Caco-2 (cell line): ENCODE measurements around the gene ABCG4. TPM values are rescaled to one million over a fixed set of nuclear protein-coding genes. Genes with fewer than 3 reads are reported as not detected.

Experiments used
- BruUV-seq: library from RNA; stranded (reverse); fragments of 400-500 nt; replicated peaks from 2 replicates; lab custom pipeline; 2021; lab: Mats Ljungman, UMichigan
- CTCF ChIA-PET: fragments of 300-600 bp; sonication (Branson Sonifier 250); formaldehyde crosslinking; loops from one replicate; lab custom pipeline; 2022; ENCODE audit warnings: antibody characterized with exemption; lab: Charles Lee
- POLR2A ChIA-PET: fragments of 300-600 bp; sonication (Branson Sonifier 250); formaldehyde crosslinking; loops from one replicate; lab custom pipeline; 2022; ENCODE audit warnings: antibody characterized with exemption; lab: Charles Lee
- DNase-seq, 2 experiments: peaks; one replicate each; pipeline versions ENCODE4 v3.0.0 to v3.0.0-alpha.2; 2020 to 2022
- H3K27me3 ChIP-seq: replicated peaks from 2 replicates; pipeline ENCODE4 v1.6.0; 2011; ENCODE audit warnings: low read length; ENCODE audit not compliant: control insufficient read depth, insufficient read depth
- H3K36me3 ChIP-seq: 2 replicates; pipeline ENCODE4 v1.5.1; 2011; ENCODE audit warnings: low read length; ENCODE audit not compliant: control insufficient read depth, insufficient read depth
- H3K4me1 ChIP-seq: fragments of 250-450 bp; sonication (Bioruptor Pico); 2 replicates; pipeline ENCODE4 v1.5.1; 2020; ENCODE audit warnings: mild to moderate bottlenecking
- H3K4me3 ChIP-seq: 2 replicates; pipeline ENCODE4 v1.5.1; 2011; ENCODE audit warnings: low read depth, mild to moderate bottlenecking, control low read depth, low read length
- H3K9me3 ChIP-seq: fragments of 250-450 bp; sonication (Bioruptor Pico); 2 replicates; pipeline ENCODE4 v1.5.1; 2020; ENCODE audit warnings: mild to moderate bottlenecking, moderate library complexity
- H3K27ac Mint-ChIP-seq: one replicate; pipeline ENCODE4 v1.8.0; 2022; ENCODE audit warnings: mixed read lengths; ENCODE audit not compliant: unreplicated experiment
- H3K27me3 Mint-ChIP-seq: one replicate; pipeline ENCODE4 v1.8.0; 2022; ENCODE audit warnings: mixed read lengths; ENCODE audit not compliant: insufficient read depth, unreplicated experiment
- H3K36me3 Mint-ChIP-seq: one replicate; pipeline ENCODE4 v1.8.0; 2022; ENCODE audit warnings: mild to moderate bottlenecking, mixed read lengths; ENCODE audit not compliant: insufficient read depth, unreplicated experiment
- H3K4me1 Mint-ChIP-seq: one replicate; pipeline ENCODE4 v1.8.0; 2022; ENCODE audit warnings: low read depth, mixed read lengths; ENCODE audit not compliant: unreplicated experiment
- H3K4me3 Mint-ChIP-seq: one replicate; pipeline ENCODE4 v1.8.0; 2022; ENCODE audit warnings: mild to moderate bottlenecking, moderate library complexity, mixed read lengths; ENCODE audit not compliant: unreplicated experiment
- H3K9me3 Mint-ChIP-seq: one replicate; pipeline ENCODE4 v1.8.0; 2022; ENCODE audit warnings: mixed read lengths; ENCODE audit not compliant: unreplicated experiment
- CTCF ChIP-seq, 2 experiments: fragments of 200-600 bp in 1 of 2; IDR thresholded peaks; 1 replicate in 1 of 2; 2 replicates in 1 of 2; pipeline versions ENCODE4 v1.5.1 to v1.8.0; 2011 to 2022; ENCODE audit warnings: antibody characterized with exemption in 1 of 2, control low read depth in 1 of 2, inconsistent platforms in 1 of 2, low read depth in 1 of 2, low read length in 1 of 2, mild to moderate bottlenecking in 1 of 2, moderate library complexity in 1 of 2; ENCODE audit not compliant: insufficient read depth in 1 of 2, severe bottlenecking in 1 of 2, unreplicated experiment in 1 of 2
- intact Hi-C: fragments of 100-400 bp; cut with micrococcal nuclease; formaldehyde crosslinking; loops from one replicate; pipeline ENCODE4 v1.10.0; 2022; ENCODE audit not compliant: unreplicated experiment
- total RNA-seq: library from RNA; stranded (reverse); gene quantifications from 2 replicates; pipeline ENCODE4 v1.2.3, GENCODE V29; 2022

ABCG4 gene
- total RNA-seq, 1 experiment from 2014 or later: 0.18 TPM

DNA sequence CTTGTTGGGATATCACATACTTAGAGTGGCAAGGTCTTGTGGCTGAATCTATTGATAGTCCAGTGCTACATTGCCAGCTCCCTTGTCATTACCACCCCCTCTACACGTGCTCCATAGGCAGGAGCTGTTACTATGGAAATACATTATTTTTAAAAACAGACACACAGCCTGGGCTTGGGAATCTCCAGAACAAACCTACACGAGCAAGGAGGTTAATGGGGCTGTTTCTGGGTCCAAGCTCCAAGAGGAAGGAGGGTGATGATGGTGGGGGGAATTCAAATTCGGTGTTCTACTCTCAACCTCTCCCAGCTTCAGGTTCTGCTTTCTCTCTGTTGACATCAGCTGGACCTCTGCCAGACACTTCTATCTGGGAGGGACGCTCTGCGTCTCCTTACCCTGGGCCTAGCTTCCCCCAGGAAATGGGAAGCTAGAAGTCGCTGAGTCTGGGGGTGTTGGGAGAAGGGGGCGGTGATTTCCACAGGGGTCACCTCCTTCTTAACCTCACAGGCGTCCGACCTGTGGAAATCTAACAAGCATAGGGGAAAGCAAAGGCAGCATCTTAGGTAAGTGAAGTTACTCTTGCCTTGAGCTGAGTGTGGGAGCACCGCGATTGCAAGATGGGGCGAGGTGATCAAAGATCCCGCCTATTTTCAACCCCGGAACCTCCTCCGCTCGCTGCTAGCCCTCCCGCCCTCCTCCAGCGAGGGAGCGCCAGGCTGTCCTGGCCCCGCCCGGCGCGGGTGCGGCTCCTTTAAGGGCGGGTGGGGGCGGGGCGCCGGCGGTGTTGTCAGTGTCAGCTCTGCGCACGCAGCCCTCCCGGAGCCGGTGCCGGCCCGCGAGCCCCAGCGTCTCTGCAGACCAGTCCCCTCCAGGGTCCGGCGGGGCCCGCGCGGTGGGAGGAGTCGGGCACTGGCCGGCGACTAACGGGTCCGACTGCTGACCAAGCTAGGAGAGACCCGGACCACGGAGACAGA is 42.0 kb upstream of the ABCG4 start, which contains the start of gene C2CD2L:
C2CD2L (plus strand) TSS at position 781 of the 974 bp plus-strand sequence. CDS start 398 bp downstream, outside the sequence.
- no peaks in the 10 kb centered on the region for H3K27me3 ChIP-seq
- POLR2A ChIA-PET: interaction anchor here (0.6 to 1.9 kb wide), 9 partner anchors 12 to 210 kb away, joined by 3 to 29 read pairs (median 8); partner anchors contain the start of genes CBL, HINFP, HMBS and MCAM
- TF ChIP-seq CTCF (IDR thresholded peaks at IDR 0.05; ENCODE audit: insufficient read depth in 1 of 2, low read depth in 1 of 2, low read length in 1 of 2, severe bottlenecking in 1 of 2, unreplicated experiment in 1 of 2): no peak
- Mint-ChIP-seq H3K27me3 (no peaks in the 10 kb centered on the region), H3K27ac (peak within 1 kb of the TSS; percentile 79), H3K4me1 (peaks cover 25% of the 10 kb centered on the region), H3K4me3 (peak within 1 kb of the TSS; percentile 79), H3K36me3 (peaks cover 42% of the 10 kb centered on the region), H3K9me3 (no peaks in the 10 kb centered on the region)
- CTCF ChIA-PET: interaction anchor here (0.6 to 1.8 kb wide), 10 partner anchors 11 to 99 kb away, joined by 3 to 10 read pairs (median 3); partner anchors contain the start of genes CBL, HINFP, HMBS and VPS11
- intact Hi-C loops: loop anchor here (1.0 to 2.0 kb wide), 3 partner anchors 14 to 90 kb away; partner anchors contain the start of genes HINFP and HMBS
- H3K9me3 ChIP-seq: no peaks in the 10 kb centered on the region
- peaks cover 29% of the 10 kb centered on the region for H3K4me1 ChIP-seq
- BruUV-seq: TSS peak; percentile 62
- DNase-seq: peak; percentile 95
- H3K36me3 ChIP-seq: 0 out of 2 replicates have a peak, but pooled peaks cover under 1% of the 10 kb centered on the region
- H3K4me3 ChIP-seq: peak within 1 kb of the TSS; percentile 85

DNA sequence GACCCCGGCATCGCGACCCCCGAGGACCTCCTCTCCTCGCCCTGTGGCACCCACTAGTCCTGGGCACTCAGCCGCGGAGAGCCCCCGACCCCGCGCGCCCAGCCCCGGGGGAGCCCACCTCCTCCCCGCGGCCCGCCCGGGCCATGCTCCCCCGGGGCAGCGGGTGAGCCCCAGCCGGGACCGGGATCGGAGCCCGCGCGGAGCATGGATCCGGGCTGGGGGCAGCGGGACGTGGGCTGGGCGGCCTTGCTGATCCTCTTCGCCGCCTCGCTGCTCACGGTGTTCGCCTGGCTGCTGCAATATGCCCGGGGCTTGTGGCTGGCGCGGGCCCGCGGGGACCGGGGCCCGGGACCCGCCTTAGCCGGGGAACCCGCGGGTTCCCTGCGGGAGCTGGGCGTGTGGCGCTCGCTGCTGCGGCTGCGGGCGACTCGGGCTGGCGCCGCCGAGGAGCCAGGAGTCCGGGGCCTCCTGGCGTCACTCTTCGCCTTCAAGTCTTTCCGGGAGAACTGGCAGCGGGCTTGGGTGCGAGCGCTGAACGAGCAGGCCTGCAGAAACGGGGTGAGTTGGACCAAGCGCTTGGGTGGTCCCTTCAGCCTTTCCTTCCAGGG is 41.2 kb upstream of the ABCG4 start:
- Mint-ChIP-seq H3K4me1 (peaks cover 25% of the 10 kb centered on the region), H3K27ac (peak overlapping the region; percentile 27), H3K4me3 (peak overlapping the region; percentile 79), H3K27me3 (no peaks in the 10 kb centered on the region), H3K36me3 (peaks cover 34% of the 10 kb centered on the region), H3K9me3 (no peaks in the 10 kb centered on the region)
- Histone ChIP-seq H3K27me3 (no peaks in the 10 kb centered on the region), H3K36me3 (0 out of 2 replicates have a peak, but pooled peaks cover 2% of the 10 kb centered on the region), H3K4me3 (peak overlapping the region; percentile 85), H3K9me3 (no peaks in the 10 kb centered on the region), H3K4me1 (peaks cover 29% of the 10 kb centered on the region)
- peak in 1 of 2 experiments; percentile 52 for DNase-seq
- POLR2A ChIA-PET: interaction anchor here (1.0 to 1.9 kb wide), 7 partner anchors 11 to 40 kb away, joined by 3 to 29 read pairs (median 13); partner anchors contain the start of genes HINFP, HMBS and VPS11
- intact Hi-C loops: loop anchor here (1.0 to 2.0 kb wide), 3 partner anchors 14 to 90 kb away; partner anchors contain the start of genes HINFP and HMBS
- TF ChIP-seq CTCF (IDR thresholded peaks at IDR 0.05; ENCODE audit: insufficient read depth in 1 of 2, low read depth in 1 of 2, low read length in 1 of 2, severe bottlenecking in 1 of 2, unreplicated experiment in 1 of 2): no peak
- CTCF ChIA-PET: interaction anchor here (0.6 to 1.8 kb wide), 7 partner anchors 13 to 98 kb away, joined by 3 to 10 read pairs (median 3); partner anchors contain the start of genes CBL, HINFP and VPS11
- BruUV-seq: no TSS peak
